NCI-H1436 (cell line): ENCODE data around the gene SLC66A1.

Experiments
- DNase-seq: peaks from one replicate; lab custom pipeline; 2025; lab: John Stamatoyannopoulos, UW

SLC66A1 gene

GRCh38 chr1:19305880-19306279 lies 6.2 kb upstream of the SLC66A1 start:
- no peak for DNase-seq

GRCh38 chr1:19306941-19307340 lies 5.2 kb upstream of the SLC66A1 start:
- no peak for DNase-seq

- DNase-seq, result no peak
These were observed 4.2 kb upstream of the SLC66A1 start for GRCh38 chr1:19307794-19308508.

GRCh38 chr1:19308509-19308907 lies 3.6 kb upstream of the SLC66A1 start:
- no peak for DNase-seq

GRCh38 chr1:19309123-19309813 lies 2.9 kb upstream of the SLC66A1 start:
- no peak for DNase-seq

DNA sequence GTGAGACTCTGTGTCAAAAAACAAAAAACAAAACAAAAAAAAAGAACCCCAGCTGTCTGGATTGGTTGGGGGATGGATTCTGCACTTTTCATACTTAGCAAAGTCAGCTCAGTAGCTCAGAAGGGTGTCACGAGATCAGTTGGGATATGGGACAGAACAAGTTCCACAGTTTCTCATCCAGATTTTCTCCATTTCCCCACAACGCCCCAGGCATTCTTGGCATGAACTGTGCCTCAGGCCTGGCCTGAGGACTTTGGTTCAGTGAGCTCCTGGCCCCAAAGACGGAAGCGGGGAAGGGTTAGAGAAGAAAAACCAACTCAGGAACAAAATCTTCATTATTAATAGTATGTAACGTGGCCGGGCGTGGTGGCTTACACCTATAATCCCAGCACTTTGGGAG lies 2.1 kb upstream of the SLC66A1 start:
- no peak for DNase-seq

GRCh38 chr1:19310720-19311502 lies 1.2 kb upstream of the SLC66A1 start:
- DNase-seq, result no peak

DNA sequence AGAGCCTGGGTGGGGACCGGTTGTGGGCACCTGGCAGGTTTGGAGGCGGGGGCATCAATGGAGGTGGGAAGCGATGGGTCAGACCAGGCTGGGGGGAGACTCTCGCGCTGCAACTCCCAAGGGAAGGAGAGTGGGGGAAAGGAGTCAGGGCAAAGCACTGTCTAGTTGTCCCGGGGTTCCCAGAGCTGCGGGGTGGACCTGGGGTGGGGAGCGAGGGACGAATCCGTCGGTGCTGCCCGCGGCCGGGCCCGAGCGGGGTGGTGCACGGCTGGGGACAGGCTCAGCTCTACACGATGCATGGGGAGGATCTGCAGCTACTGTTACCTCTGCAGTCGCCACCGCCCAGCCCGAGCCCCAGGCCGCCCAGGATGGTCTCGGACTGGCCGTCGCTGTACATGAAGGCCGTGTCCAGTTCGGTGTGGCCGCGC lies 609 bp upstream of the SLC66A1 start:
- no peak for DNase-seq

GRCh38 chr1:19312782-19313635 lies 883 bp downstream of the SLC66A1 start:
- no peak for DNase-seq

GRCh38 chr1:19313636-19313959 lies 1.5 kb downstream of the SLC66A1 start:
- DNase-seq, result no peak

DNA sequence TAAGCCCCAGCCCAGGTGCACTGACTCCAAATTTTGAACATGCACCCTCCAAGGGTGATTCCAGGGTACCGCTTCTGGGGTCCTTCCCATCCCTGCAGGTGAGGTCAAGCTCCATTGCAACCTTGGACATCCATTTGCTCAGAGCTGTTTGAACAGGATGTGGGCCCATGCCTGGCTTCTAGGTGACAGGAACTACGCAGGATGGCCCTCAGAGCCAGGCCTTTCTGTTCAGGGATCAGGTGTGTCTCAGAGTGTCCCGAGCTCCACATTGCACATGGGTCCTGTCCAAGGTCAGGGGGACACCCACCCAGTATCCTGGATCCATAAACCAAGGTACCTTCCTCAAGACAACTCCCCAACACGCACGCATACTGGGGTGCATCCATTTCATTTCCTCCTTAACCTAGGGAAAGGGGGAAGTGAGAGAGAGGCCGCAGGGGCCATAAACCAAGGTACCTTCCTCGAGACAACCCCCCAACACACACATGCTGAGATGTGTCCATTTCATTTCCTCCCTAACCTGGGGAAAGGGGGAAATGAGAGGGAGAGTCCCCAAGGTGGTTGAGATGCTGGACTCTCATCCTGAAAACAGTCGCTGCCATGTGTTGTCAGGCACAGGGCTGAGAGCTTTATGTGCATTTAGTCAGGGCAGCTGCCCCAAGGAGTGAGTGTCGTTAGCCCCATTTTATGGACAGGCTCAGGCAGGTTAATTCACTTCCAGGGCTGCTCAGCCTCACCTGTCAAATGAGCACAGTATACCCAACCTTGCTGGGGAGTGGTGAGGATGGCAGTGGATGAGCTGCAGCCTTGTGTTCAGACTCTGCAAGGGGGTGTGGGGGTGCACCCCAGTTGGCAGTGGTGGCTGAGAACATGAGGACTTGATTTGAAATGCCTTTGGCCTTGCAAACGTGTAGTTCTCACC lies 2.1 kb downstream of the SLC66A1 start:
- DNase-seq, result no peak

- DNase-seq, result no peak
These were observed 3.5 kb downstream of the SLC66A1 start for GRCh38 chr1:19315378-19316198.

- DNase-seq, result no peak
These were observed 5.2 kb downstream of the SLC66A1 start for GRCh38 chr1:19317126-19317910.

- DNase-seq, result no peak
These were observed 7.1 kb downstream of the SLC66A1 start for GRCh38 chr1:19319196-19319595.

DNA sequence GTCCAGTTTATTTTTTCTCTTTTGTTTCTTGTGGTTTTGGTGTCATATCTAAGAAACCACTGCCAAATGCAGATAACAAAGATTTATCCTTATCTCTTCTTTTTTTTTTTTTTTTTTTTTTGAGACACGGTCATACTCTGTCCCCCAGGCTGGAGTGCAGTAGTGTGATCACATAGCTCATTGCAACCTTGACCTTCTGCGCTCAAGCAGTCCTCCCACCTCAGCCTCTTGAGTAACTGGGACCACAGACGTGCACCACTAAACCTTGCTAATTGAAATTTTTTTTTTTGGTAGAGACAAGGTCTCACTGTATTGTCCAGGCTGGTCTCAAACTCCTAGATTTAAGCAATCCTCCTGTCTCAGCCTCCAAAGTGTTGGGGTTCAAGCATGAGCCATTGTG lies 8.9 kb downstream of the SLC66A1 start:
- no peak for DNase-seq

DNA sequence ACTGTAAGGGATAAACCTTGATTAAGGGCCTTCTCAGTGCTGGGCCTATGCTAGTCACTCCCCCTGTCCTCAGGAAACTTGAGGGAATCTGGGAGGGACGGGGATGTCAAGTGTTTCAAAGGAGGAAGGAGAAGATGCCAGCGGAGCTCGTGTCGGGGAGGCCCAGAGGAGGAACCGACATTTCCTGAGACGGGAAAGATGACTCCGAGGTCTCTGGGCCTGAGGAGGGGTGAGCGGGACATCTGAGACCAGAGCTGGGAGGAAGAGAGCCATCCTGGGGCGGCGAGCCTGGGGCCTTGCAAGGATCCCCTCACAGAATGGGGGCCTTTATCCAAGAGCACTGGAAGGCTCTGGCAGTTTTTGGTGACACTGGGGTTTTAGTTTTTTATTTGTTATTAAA lies 10.4 kb downstream of the SLC66A1 start:
- DNase-seq, result no peak

GRCh38 chr1:19323987-19324664 lies 12.0 kb downstream of the SLC66A1 start:
- DNase-seq, result no peak

DNA sequence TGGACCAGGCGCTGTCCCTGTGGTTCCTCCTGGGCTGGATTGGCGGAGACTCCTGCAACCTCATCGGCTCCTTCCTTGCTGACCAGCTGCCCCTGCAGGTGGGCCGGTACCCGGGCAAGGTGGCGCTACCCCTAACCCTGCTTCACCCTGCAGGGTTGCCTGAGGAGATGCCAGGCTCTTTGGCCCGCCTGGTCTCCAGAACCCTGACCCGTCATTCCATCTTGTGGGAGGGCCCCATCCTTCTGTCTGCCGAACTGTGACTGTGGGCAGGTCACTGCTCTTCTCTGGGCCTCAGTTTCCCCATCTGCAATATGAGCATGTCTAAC lies 12.5 kb downstream of the SLC66A1 start:
- DNase-seq, result no peak

- no peak for DNase-seq
These were observed 13.3 kb downstream of the SLC66A1 start for GRCh38 chr1:19325368-19325957.
